HL-60 (cell line): Measurements from ENCODE around the gene XBP1.

Experiments
- CTCF ChIP-seq: IDR thresholded peaks from one replicate; pipeline ENCODE4 v1.5.1; 2011; ENCODE audit warnings: low read length, control low read depth, inconsistent platforms; ENCODE audit not compliant: insufficient read depth
- GABPA ChIP-seq: IDR thresholded peaks from 2 replicates; pipeline ENCODE4 v1.6.1; 2012; ENCODE audit warnings: low read depth
- POLR2AphosphoS5 ChIP-seq: IDR thresholded peaks from 2 replicates; pipeline ENCODE4 v1.6.1; 2012; ENCODE audit warnings: low read depth
- REST ChIP-seq: IDR thresholded peaks from 2 replicates; pipeline ENCODE4 v1.6.1; 2012; ENCODE audit warnings: low read depth; ENCODE audit not compliant: insufficient replicate concordance
- SPI1 ChIP-seq: IDR thresholded peaks from 2 replicates; pipeline ENCODE4 v1.6.1; 2012; ENCODE audit warnings: low read depth, mild to moderate bottlenecking, borderline replicate concordance

GRCh38 chr22:28829358-28830181 lies 29.2 kb upstream of the XBP1 start:
- TF ChIP-seq CTCF: peak; percentile 96
- no peak for TF ChIP-seq POLR2AphosphoS5
- TF ChIP-seq REST: no peak
- peak; percentile 53; the same call in 1 of the 2 replicates for TF ChIP-seq SPI1
- TF ChIP-seq GABPA: no peak
